ENCODE data around the gene TMEM151B. TPM values are rescaled to one million over a fixed set of nuclear protein-coding genes. Genes with fewer than 3 reads are reported as not detected.

The TMEM151B gene
- total and polyA plus RNA-seq, 9 of the 15 experiments (the other 6 are each of a cell fraction or from before 2014, with no cell fraction given), result not detected

GRCh38 chr6:44257025-44257752 lies 13.1 kb upstream of the TMEM151B start, which contains the start of gene SLC35B2 (continued):
- TF ChIP-seq ZNF197 (CRISPR knock-in tag; IDR thresholded peaks at IDR 0.05; ENCODE audit: low read depth), result 0 out of 2 replicates have a peak, but pooled peaks have one; percentile 29
- TF ChIP-seq ZNF436 (CRISPR knock-in tag; IDR thresholded peaks at IDR 0.05), result no peak
- peak; percentile 75 for TF ChIP-seq PCBP1 (IDR thresholded peaks at IDR 0.05; ENCODE audit: low read depth, low read length, poor library complexity, severe bottlenecking)
- TF ChIP-seq NCOA6 (IDR thresholded peaks at IDR 0.05), result no peak
- peak; percentile 26; the same call in 1 of the 2 replicates for TF ChIP-seq XRCC5 (IDR thresholded peaks at IDR 0.05; ENCODE audit: low read depth, low read length)
- TF ChIP-seq ZBTB17 (CRISPR knock-in tag; IDR thresholded peaks at IDR 0.05), result 0 out of 2 replicates have a peak, but pooled peaks have one; percentile 50
- peak; percentile 74; the same call in 1 of the 2 replicates for TF ChIP-seq DPF2 (IDR thresholded peaks at IDR 0.05)
- peak; percentile 73 for TF ChIP-seq SAP30 (IDR thresholded peaks at IDR 0.05; ENCODE audit: borderline replicate concordance, insufficient read depth, low read depth, low read length, poor library complexity, severe bottlenecking)
- no peak for TF ChIP-seq ZNF696 (CRISPR knock-in tag; conservative IDR thresholded peaks at IDR 0.05)
- peak; percentile 76 for TF ChIP-seq FOS (IDR thresholded peaks at IDR 0.05; ENCODE audit: extremely low read depth, insufficient read length)
- TF ChIP-seq E2F6 (IDR thresholded peaks at IDR 0.05; ENCODE audit: borderline replicate concordance in 1 of 2, extremely low read depth in 1 of 2, insufficient read depth in 1 of 2, insufficient read length in 1 of 2, low read depth in 1 of 2, low read length in 1 of 2, poor library complexity in 1 of 2, severe bottlenecking in 1 of 2), result peak; percentile 75 to 93
- peak; percentile 85; the same call in 1 of the 2 replicates for TF ChIP-seq ARID3B (CRISPR knock-in tag; IDR thresholded peaks at IDR 0.05; ENCODE audit: borderline replicate concordance)
- TF ChIP-seq ZNF695 (CRISPR knock-in tag; IDR thresholded peaks at IDR 0.05), result no peak; the same call in 1 of the 2 replicates
- peak; percentile 75; the same call in 1 of the 2 replicates for TF ChIP-seq SMAD4 (CRISPR knock-in tag; conservative IDR thresholded peaks at IDR 0.05)
- TF ChIP-seq ZBTB7A (IDR thresholded peaks at IDR 0.05; ENCODE audit: borderline replicate concordance, control insufficient read depth, low read depth, low read length), result peak; percentile 97
- TF ChIP-seq SMARCA5 (IDR thresholded peaks at IDR 0.05), result no peak
- TF ChIP-seq RHOXF2B (CRISPR knock-in tag; conservative IDR thresholded peaks at IDR 0.05), result no peak
- TF ChIP-seq THRA (IDR thresholded peaks at IDR 0.05), result no peak
- peak; percentile 29; the same call in 1 of the 2 replicates for TF ChIP-seq ETS1 (conservative IDR thresholded peaks at IDR 0.05; ENCODE audit: control insufficient read depth, low read depth, low read length)
- TF ChIP-seq EHMT2 (IDR thresholded peaks at IDR 0.05), result no peak
- no peak for TF ChIP-seq HMBOX1 (IDR thresholded peaks at IDR 0.05)

Data from K562 (cell line).